IPS-11a (cell line): ENCODE data around the gene C10orf143.
"Not testable (repeated sequence)": the region's sequence is repeated elsewhere in the genome, so short reads cannot be mapped to it uniquely, and the experiment has no call there.

ENCODE experiments used
- H3K4me3 ChIP-seq: one replicate; pipeline ENCODE4 v1.5.1; 2013; ENCODE audit warnings: low read depth, low read length, control low read depth

C10orf143 gene

GRCh38 chr10:130110246-130111112, at the start of gene C10orf143:
C10orf143 (minus strand) TSS chr10:130110830; CDS start chr10:130110772, 58 bp downstream.
- peak within 1 kb of the TSS; percentile 91 for H3K4me3 ChIP-seq

GRCh38 chr10:130159192-130159794, 48.7 kb upstream of the C10orf143 start:
- no peak overlapping the region for H3K4me3 ChIP-seq

GRCh38 chr10:130146042-130146441, 35.4 kb upstream of the C10orf143 start:
- no peak overlapping the region for H3K4me3 ChIP-seq

- H3K4me3 ChIP-seq: no peak overlapping the region
Observed at GRCh38 chr10:130141878-130142277, 31.2 kb upstream of the C10orf143 start.

GRCh38 chr10:130141460-130141859, 30.8 kb upstream of the C10orf143 start:
- H3K4me3 ChIP-seq: no peak overlapping the region

GRCh38 chr10:130141038-130141437, 30.4 kb upstream of the C10orf143 start:
- H3K4me3 ChIP-seq: no peak overlapping the region

- no peak overlapping the region for H3K4me3 ChIP-seq
Observed at GRCh38 chr10:130140425-130140824, 29.8 kb upstream of the C10orf143 start.

- H3K4me3 ChIP-seq: no peak overlapping the region
Observed at GRCh38 chr10:130138479-130138866, 27.8 kb upstream of the C10orf143 start.

- peak overlapping the region; percentile 79 for H3K4me3 ChIP-seq
Observed at GRCh38 chr10:130137659-130138478, 27.2 kb upstream of the C10orf143 start.

GRCh38 chr10:130137090-130137448, 26.4 kb upstream of the C10orf143 start:
- peak overlapping the region; percentile 79 for H3K4me3 ChIP-seq

GRCh38 chr10:130136226-130137089, 25.8 kb upstream of the C10orf143 start, which contains the start of gene GLRX3:
GLRX3 (plus strand) TSS chr10:130136391; CDS start chr10:130136421, 30 bp downstream.
- H3K4me3 ChIP-seq: peak within 1 kb of the TSS; percentile 79

GRCh38 chr10:130135676-130136225, 25.1 kb upstream of the C10orf143 start:
- H3K4me3 ChIP-seq: peak overlapping the region; percentile 79

GRCh38 chr10:130128922-130129321, 18.3 kb upstream of the C10orf143 start:
- no peak overlapping the region for H3K4me3 ChIP-seq

GRCh38 chr10:130128062-130128781, 17.6 kb upstream of the C10orf143 start:
- H3K4me3 ChIP-seq: no peak overlapping the region

- no peak overlapping the region for H3K4me3 ChIP-seq
Observed at GRCh38 chr10:130127364-130128061, 16.9 kb upstream of the C10orf143 start.

GRCh38 chr10:130121486-130122079, 11.0 kb upstream of the C10orf143 start:
- H3K4me3 ChIP-seq: no peak overlapping the region

- H3K4me3 ChIP-seq: not testable (repeated sequence)
Observed at GRCh38 chr10:130117535-130117934, 6.9 kb upstream of the C10orf143 start.

GRCh38 chr10:130116942-130117341, 6.3 kb upstream of the C10orf143 start:
- not testable (repeated sequence) for H3K4me3 ChIP-seq
